Fibroblast of pulmonary artery (primary cell): ENCODE measurements around the gene UNC45B.

Source experiments
- DNase-seq: peaks from one replicate; pipeline ENCODE4 v3.0.0-alpha.2; 2010; ENCODE audit warnings: low read depth
- H3K4me3 ChIP-seq: replicated peaks from 2 replicates; pipeline ENCODE4 v1.5.1; 2011; ENCODE audit warnings: low read depth, mild to moderate bottlenecking, control low read depth, low read length, moderate library complexity
- CTCF ChIP-seq: IDR thresholded peaks from 2 replicates; pipeline ENCODE4 v1.5.1; 2011; ENCODE audit warnings: mild to moderate bottlenecking, control low read depth, low read length, inconsistent platforms; ENCODE audit errors: missing control alignments

Gene UNC45B

GRCh38 chr17:35116845-35117244 lies 30.8 kb upstream of the UNC45B start:
- no peak overlapping the region for H3K4me3 ChIP-seq
- DNase-seq: no peak
- no peak for TF ChIP-seq CTCF

DNA sequence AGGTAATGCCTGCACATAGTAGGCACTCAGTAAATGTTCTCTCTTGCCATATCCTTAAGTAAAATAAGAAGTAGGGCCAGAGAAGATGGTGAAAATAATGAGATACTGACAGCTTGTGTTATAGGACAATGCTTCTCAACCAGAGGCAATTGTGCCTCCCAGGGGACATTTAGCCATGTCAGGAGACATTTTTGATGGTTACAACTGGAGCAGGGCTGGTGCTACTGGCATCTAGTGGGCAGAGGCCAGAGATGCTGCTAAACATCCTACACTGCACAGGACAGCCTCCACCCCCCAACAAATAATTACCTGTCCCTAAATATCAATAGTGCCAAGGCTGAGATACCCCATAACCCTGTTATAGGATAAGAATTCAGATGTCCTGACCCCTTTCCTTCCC lies 29.6 kb upstream of the UNC45B start:
- TF ChIP-seq CTCF: peak; percentile 40
- H3K4me3 ChIP-seq: no peak overlapping the region
- DNase-seq: peak; percentile 55

DNA sequence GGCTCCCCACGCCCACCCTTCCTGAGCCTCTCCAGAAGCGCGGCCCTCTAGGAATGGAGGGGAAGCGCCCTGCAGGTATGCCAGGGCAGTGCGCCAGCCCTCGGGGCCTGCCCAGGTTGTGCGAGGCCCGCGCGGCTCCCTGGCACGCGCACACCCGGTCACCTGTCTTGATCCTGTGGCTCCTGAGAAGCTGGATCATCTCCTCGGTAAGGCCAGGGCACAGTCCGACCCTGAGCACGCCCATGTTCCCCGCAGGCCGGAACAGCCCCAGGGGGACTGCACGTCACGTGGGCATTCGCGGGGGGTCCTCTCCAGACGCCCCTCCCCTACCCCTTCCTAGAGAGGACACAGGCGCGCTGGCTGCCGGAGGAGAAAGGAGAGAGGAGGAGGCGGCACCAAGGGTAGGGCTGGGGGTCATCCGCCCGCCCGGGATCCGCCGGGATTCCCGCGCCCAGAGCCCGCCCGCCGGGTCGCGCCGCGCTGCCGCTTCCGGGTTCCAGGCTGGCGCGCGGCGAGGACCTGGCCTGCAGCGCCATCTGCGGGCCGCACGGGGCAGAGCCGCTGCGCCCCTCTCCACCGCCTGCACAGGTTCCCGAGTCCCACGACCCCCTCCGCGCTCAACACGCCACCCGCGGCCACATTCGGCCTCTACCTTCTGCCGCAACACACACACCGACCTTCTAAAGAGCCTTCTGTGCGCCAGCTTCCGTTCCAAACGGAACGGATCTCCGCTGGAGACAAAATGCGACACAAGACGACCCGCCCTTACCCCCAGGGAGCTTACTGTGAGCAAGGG lies 28.0 kb upstream of the UNC45B start, which contains the start of gene RAD51D:
TSS of gene RAD51D (minus strand) at position 491 of the 796 bp plus-strand sequence. CDS start at position 244, 247 bp downstream.
- peak; percentile 66 for DNase-seq
- peak within 1 kb of the TSS; percentile 82 for H3K4me3 ChIP-seq
- TF ChIP-seq CTCF: peak; percentile 52

DNA sequence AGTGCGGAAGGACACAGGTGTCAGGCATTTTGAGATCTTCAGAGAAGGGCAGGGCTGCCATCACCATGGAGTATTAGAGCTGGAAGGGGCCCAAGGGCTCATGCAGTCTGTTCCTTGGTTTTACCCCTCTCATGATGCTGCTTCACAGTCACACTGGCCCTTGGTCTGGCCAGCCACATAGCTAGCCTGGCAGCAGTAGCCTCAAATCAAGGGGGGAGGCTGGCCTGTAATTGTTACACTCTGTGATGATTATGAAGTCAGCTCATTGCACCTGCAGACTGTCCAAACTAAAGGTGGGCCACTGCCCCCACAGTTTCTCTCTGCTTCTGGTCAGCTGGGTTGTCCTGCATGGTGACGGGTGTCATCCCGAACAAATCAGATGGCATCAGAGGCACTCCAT lies 26.3 kb upstream of the UNC45B start, which contains the start of gene FNDC8:
TSS of gene FNDC8 (plus strand) at position 301 of the 400 bp plus-strand sequence. CDS start at position 380, 79 bp downstream.
- no peak within 1 kb of the TSS for H3K4me3 ChIP-seq
- DNase-seq: no peak
- no peak for TF ChIP-seq CTCF

DNA sequence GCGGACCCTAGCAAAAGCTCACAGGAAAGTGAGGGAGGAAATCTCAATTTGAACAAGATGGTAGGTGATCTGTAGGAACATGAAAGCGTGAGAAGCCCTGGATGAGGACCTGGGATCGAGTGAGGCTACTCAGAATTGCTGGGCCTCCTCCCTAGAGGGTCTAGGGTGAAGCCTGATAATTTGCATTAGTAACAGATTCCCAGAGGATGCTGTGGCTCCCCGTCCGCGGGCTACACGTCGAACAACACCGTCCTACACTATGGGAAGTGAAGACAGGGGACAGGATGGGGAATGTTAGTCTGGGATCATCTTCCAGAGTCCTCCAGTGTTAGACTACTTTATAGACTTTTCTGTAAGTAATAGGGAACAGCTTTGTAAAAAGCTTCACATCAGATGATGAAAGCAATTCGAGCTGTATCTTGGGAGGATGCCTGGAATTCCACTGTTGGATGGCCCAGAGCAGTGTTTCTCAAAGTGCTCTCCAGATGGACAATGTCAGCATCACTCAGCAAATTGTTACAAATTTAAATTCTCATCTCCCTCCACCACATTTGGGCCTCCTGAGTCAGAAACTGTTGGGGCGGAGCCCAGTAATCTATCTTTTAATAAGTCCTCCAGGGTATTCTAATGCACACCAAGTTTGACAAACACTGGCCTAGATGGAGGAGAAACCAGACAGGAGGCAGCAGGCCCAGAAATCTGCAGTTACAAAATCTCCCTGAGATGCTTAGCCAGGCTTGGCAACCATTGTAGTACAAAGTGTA lies 19.7 kb upstream of the UNC45B start:
- no peak for TF ChIP-seq CTCF
- no peak overlapping the region for H3K4me3 ChIP-seq
- peak; percentile 82 for DNase-seq

GRCh38 chr17:35129154-35129972 lies 18.3 kb upstream of the UNC45B start:
- no peak overlapping the region for H3K4me3 ChIP-seq
- TF ChIP-seq CTCF: no peak
- no peak for DNase-seq
